WTC11 (cell line): ENCODE measurements around the gene LMF1. TPM values are rescaled to one million over a fixed set of nuclear protein-coding genes. Genes with fewer than 3 reads are reported as not detected.

Experiments used
- ATAC-seq: fragments of 200-7000 bp; cut with Tn5 transposase; 2 replicates; pipeline ENCODE4 v1.10.0; 2021; ENCODE audit warnings: mild to moderate bottlenecking, moderate library complexity
- CTCF ChIA-PET: fragments of 300-600 bp; sonication (Branson Sonifier 250); formaldehyde crosslinking; loops from one replicate; lab custom pipeline; 2021; ENCODE audit warnings: antibody characterized with exemption; lab: Charles Lee
- POLR2A ChIA-PET: fragments of 350-600 bp; sonication (Branson Sonifier 250); formaldehyde crosslinking; loops from one replicate; lab custom pipeline; 2021; ENCODE audit warnings: antibody characterized with exemption; lab: Charles Lee
- DNase-seq: peaks from one replicate; pipeline ENCODE4 v3.0.0; 2021; ENCODE audit warnings: low spot score
- H3K27ac Mint-ChIP-seq: 2 replicates; pipeline ENCODE4 v1.8.0; 2021; ENCODE audit warnings: mixed read lengths
- H3K27me3 Mint-ChIP-seq: 2 replicates; pipeline ENCODE4 v1.8.0; 2021; ENCODE audit warnings: low read depth, mild to moderate bottlenecking, moderate library complexity, mixed read lengths
- H3K36me3 Mint-ChIP-seq: 2 replicates; pipeline ENCODE4 v1.8.0; 2021; ENCODE audit warnings: mixed read lengths
- H3K4me1 Mint-ChIP-seq: 2 replicates; pipeline ENCODE4 v1.8.0; 2022; ENCODE audit warnings: mixed read lengths
- H3K4me3 Mint-ChIP-seq: 2 replicates; pipeline ENCODE4 v1.8.0; 2021; ENCODE audit warnings: mild to moderate bottlenecking, moderate library complexity, mixed read lengths
- H3K9me3 Mint-ChIP-seq: 2 replicates; pipeline ENCODE4 v1.8.0; 2021; ENCODE audit warnings: mixed read lengths
- E2F5 ChIP-seq: sonication (generic); formaldehyde crosslinking; IDR thresholded peaks from 2 replicates; pipeline ENCODE4 v1.8.1; 2022; ENCODE audit warnings: mild to moderate bottlenecking, moderate library complexity, missing genetic modification reagents
- EMX1 ChIP-seq: fragments of 250-450 bp; sonication (Bioruptor Pico); IDR thresholded peaks from 2 replicates; pipeline ENCODE4 v1.8.0; 2021; ENCODE audit warnings: mild to moderate bottlenecking
- FOXP1 ChIP-seq: sonication (generic); formaldehyde crosslinking; IDR thresholded peaks from 2 replicates; pipeline ENCODE4 v1.8.0; 2022; ENCODE audit warnings: missing genetic modification reagents, mild to moderate bottlenecking, moderate library complexity, borderline replicate concordance
- FOXP4 ChIP-seq: sonication (generic); formaldehyde crosslinking; IDR thresholded peaks from 2 replicates; pipeline ENCODE4 v1.8.0; 2022; ENCODE audit warnings: mild to moderate bottlenecking, missing genetic modification reagents
- GABPB1 ChIP-seq: sonication (generic); formaldehyde crosslinking; IDR thresholded peaks from 2 replicates; pipeline ENCODE4 v1.8.1; 2023; ENCODE audit warnings: mild to moderate bottlenecking, missing genetic modification reagents
- GTF2I ChIP-seq: fragments of 250-450 bp; sonication (Bioruptor Pico); conservative IDR thresholded peaks from 2 replicates; pipeline ENCODE4 v1.4.0; 2021; ENCODE audit warnings: mild to moderate bottlenecking
- IRF2 ChIP-seq: sonication (generic); formaldehyde crosslinking; IDR thresholded peaks from 2 replicates; pipeline ENCODE4 v1.8.0; 2022; ENCODE audit warnings: low read depth, missing genetic modification reagents, borderline replicate concordance
- MXD4 ChIP-seq: fragments of 250-450 bp; sonication (Bioruptor Pico); IDR thresholded peaks from 2 replicates; pipeline ENCODE4 v1.8.0; 2021; ENCODE audit warnings: mild to moderate bottlenecking, moderate library complexity, borderline replicate concordance
- NFE2L1 ChIP-seq: sonication (generic); formaldehyde crosslinking; IDR thresholded peaks from 2 replicates; pipeline ENCODE4 v1.8.1; 2023; ENCODE audit warnings: missing genetic modification reagents
- PRRX2 ChIP-seq: fragments of 250-450 bp; sonication (Bioruptor Pico); IDR thresholded peaks from 2 replicates; pipeline ENCODE4 v1.8.0; 2021; ENCODE audit warnings: mild to moderate bottlenecking
- RELA ChIP-seq: sonication (generic); formaldehyde crosslinking; IDR thresholded peaks from 2 replicates; pipeline ENCODE4 v1.8.1; 2022; ENCODE audit warnings: missing genetic modification reagents, mild to moderate bottlenecking, borderline replicate concordance
- RORB ChIP-seq: fragments of 250-450 bp; sonication (Bioruptor Pico); IDR thresholded peaks from 2 replicates; pipeline ENCODE4 v1.9.0; 2021; ENCODE audit warnings: mild to moderate bottlenecking
- SP1 ChIP-seq: sonication (generic); formaldehyde crosslinking; conservative IDR thresholded peaks from 2 replicates; pipeline ENCODE4 v1.8.1; 2022; ENCODE audit warnings: missing genetic modification reagents
- TP53 ChIP-seq: sonication (generic); formaldehyde crosslinking; IDR thresholded peaks from 2 replicates; pipeline ENCODE4 v1.8.1; 2023; ENCODE audit warnings: mild to moderate bottlenecking, missing genetic modification reagents
- ZNF423 ChIP-seq: fragments of 250-450 bp; sonication (Bioruptor Pico); IDR thresholded peaks from 2 replicates; pipeline ENCODE4 v2.1.2; 2022; ENCODE audit warnings: mild to moderate bottlenecking, moderate library complexity
- total RNA-seq: library from RNA; stranded (reverse); gene quantifications from 3 replicates; pipeline ENCODE4 v1.2.3, GENCODE V29; 2021
- TF ChIP-seq, protein P1 (sequence below): sonication (generic); formaldehyde crosslinking; IDR thresholded peaks from 2 replicates; pipeline ENCODE4 v1.8.1; 2023; ENCODE audit warnings: mild to moderate bottlenecking, missing genetic modification reagents, borderline replicate concordance
- TF ChIP-seq, protein P2 (sequence below): sonication (generic); formaldehyde crosslinking; IDR thresholded peaks from 2 replicates; pipeline ENCODE4 v1.8.0; 2023; ENCODE audit warnings: missing genetic modification reagents
- TF ChIP-seq, protein P3 (sequence below): fragments of 250-450 bp; sonication (Bioruptor Pico); IDR thresholded peaks from 2 replicates; pipeline ENCODE4 v1.9.0; 2021; ENCODE audit warnings: mild to moderate bottlenecking, borderline replicate concordance
- TF ChIP-seq, protein P4 (sequence below): fragments of 250-450 bp; sonication (Bioruptor Pico); IDR thresholded peaks from 2 replicates; pipeline ENCODE4 v1.9.0; 2021; ENCODE audit warnings: mild to moderate bottlenecking

LMF1 gene
- total RNA-seq, 1 experiment from 2014 or later = 10.5 TPM

DNA sequence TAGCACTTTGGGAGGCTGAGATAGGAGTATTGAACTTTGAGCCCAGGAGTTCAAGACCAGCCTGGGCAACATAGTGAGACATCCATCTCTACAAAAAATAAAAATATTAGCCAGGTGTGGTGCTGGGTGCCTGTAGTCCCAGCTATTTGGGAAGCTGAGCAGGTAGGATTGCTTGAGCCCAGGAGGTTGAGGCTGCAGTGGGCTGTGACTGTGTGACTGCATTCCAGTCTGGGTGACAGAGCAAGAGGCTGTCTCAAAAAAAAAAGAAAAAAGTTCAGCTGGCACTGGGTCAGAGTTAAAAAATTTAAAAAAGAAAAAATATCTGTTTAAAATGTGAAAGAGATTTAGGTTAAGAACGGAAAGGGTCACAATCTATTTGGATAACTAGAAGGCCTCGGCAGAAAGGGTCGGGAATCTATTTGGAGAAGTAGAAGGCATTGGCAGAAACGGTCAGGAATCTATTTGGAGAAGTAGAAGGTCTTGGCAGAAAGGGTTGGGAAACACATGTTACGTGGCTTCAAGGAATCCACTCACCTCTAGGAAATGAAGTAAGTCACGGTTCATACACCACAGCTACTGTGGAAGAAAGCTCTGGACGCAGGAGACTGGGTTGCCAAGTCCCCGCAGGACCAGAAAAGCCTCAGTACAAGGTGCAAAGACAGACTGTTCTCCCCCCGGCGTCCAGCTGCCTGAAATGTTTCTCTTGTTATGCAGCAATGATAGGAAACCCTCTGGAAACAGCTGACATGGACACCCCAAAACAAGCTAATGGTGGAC lies 25.3 kb downstream of the LMF1 start:
- Mint-ChIP-seq H3K4me1 (no peaks in the 10 kb centered on the region), H3K27me3 (no peaks in the 10 kb centered on the region; the same call in 1 of the 2 replicates), H3K36me3 (peaks cover 28% of the 10 kb centered on the region)
- CTCF ChIA-PET = no interaction called here
- no peak for ATAC-seq
- no peak for DNase-seq
- TF ChIP-seq, protein P1, sequence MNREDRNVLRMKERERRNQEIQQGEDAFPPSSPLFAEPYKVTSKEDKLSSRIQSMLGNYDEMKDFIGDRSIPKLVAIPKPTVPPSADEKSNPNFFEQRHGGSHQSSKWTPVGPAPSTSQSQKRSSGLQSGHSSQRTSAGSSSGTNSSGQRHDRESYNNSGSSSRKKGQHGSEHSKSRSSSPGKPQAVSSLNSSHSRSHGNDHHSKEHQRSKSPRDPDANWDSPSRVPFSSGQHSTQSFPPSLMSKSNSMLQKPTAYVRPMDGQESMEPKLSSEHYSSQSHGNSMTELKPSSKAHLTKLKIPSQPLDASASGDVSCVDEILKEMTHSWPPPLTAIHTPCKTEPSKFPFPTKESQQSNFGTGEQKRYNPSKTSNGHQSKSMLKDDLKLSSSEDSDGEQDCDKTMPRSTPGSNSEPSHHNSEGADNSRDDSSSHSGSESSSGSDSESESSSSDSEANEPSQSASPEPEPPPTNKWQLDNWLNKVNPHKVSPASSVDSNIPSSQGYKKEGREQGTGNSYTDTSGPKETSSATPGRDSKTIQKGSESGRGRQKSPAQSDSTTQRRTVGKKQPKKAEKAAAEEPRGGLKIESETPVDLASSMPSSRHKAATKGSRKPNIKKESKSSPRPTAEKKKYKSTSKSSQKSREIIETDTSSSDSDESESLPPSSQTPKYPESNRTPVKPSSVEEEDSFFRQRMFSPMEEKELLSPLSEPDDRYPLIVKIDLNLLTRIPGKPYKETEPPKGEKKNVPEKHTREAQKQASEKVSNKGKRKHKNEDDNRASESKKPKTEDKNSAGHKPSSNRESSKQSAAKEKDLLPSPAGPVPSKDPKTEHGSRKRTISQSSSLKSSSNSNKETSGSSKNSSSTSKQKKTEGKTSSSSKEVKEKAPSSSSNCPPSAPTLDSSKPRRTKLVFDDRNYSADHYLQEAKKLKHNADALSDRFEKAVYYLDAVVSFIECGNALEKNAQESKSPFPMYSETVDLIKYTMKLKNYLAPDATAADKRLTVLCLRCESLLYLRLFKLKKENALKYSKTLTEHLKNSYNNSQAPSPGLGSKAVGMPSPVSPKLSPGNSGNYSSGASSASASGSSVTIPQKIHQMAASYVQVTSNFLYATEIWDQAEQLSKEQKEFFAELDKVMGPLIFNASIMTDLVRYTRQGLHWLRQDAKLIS = no peak
- TF ChIP-seq, protein P2, sequence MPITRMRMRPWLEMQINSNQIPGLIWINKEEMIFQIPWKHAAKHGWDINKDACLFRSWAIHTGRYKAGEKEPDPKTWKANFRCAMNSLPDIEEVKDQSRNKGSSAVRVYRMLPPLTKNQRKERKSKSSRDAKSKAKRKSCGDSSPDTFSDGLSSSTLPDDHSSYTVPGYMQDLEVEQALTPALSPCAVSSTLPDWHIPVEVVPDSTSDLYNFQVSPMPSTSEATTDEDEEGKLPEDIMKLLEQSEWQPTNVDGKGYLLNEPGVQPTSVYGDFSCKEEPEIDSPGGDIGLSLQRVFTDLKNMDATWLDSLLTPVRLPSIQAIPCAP (CRISPR knock-in tag) = no peak
- no peak for TF ChIP-seq E2F5 (CRISPR knock-in tag)
- TF ChIP-seq PRRX2 (CRISPR knock-in tag) = no peak
- TF ChIP-seq GABPB1 (CRISPR knock-in tag) = no peak
- no peak for TF ChIP-seq ZNF423 (CRISPR knock-in tag)
- no peak for TF ChIP-seq RORB (CRISPR knock-in tag)
- no peak for TF ChIP-seq TP53
- TF ChIP-seq, protein P3, sequence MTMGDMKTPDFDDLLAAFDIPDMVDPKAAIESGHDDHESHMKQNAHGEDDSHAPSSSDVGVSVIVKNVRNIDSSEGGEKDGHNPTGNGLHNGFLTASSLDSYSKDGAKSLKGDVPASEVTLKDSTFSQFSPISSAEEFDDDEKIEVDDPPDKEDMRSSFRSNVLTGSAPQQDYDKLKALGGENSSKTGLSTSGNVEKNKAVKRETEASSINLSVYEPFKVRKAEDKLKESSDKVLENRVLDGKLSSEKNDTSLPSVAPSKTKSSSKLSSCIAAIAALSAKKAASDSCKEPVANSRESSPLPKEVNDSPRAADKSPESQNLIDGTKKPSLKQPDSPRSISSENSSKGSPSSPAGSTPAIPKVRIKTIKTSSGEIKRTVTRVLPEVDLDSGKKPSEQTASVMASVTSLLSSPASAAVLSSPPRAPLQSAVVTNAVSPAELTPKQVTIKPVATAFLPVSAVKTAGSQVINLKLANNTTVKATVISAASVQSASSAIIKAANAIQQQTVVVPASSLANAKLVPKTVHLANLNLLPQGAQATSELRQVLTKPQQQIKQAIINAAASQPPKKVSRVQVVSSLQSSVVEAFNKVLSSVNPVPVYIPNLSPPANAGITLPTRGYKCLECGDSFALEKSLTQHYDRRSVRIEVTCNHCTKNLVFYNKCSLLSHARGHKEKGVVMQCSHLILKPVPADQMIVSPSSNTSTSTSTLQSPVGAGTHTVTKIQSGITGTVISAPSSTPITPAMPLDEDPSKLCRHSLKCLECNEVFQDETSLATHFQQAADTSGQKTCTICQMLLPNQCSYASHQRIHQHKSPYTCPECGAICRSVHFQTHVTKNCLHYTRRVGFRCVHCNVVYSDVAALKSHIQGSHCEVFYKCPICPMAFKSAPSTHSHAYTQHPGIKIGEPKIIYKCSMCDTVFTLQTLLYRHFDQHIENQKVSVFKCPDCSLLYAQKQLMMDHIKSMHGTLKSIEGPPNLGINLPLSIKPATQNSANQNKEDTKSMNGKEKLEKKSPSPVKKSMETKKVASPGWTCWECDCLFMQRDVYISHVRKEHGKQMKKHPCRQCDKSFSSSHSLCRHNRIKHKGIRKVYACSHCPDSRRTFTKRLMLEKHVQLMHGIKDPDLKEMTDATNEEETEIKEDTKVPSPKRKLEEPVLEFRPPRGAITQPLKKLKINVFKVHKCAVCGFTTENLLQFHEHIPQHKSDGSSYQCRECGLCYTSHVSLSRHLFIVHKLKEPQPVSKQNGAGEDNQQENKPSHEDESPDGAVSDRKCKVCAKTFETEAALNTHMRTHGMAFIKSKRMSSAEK = no peak
- no peak for TF ChIP-seq FOXP4 (CRISPR knock-in tag)
- TF ChIP-seq, all 79 proteins: peak for 0
- H3K4me3 Mint-ChIP-seq = no peak overlapping the region
- no peak overlapping the region; the same call in 1 of the 2 replicates for H3K27ac Mint-ChIP-seq
- POLR2A ChIA-PET = no interaction called here
- H3K9me3 Mint-ChIP-seq = peaks cover 29% of the 10 kb centered on the region

DNA sequence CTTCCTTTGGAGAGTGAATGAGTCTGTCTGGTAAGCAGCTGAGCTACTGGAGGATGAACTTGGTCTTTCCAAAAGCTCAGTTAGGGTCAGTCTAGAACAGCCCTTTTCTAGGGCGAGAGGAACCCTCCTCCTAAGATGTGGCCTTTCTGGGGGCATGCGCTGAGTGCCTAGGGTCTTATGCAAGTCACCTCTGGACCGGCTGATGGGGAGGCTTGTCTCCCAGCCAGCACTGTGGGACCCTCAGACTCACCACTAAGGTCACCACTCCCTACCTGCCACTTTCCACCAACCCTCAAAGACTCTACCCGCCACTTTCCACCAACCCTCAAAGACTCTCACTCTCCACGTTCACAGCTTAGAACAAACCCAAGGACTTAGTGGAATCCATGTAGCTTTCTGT lies 26.8 kb downstream of the LMF1 start:
- Mint-ChIP-seq H3K27me3 (no peaks in the 10 kb centered on the region; the same call in 1 of the 2 replicates), H3K4me3 (no peak overlapping the region), H3K4me1 (no peaks in the 10 kb centered on the region), H3K36me3 (peaks cover 32% of the 10 kb centered on the region), H3K27ac (no peak overlapping the region), H3K9me3 (peaks cover 33% of the 10 kb centered on the region)
- DNase-seq (no peak), ATAC-seq (no peak)
- POLR2A ChIA-PET = no interaction called here
- CTCF ChIA-PET = no interaction called here
- TF ChIP-seq FOXP1 (CRISPR knock-in tag) (no peak), IRF2 (CRISPR knock-in tag) (no peak), MXD4 (CRISPR knock-in tag) (no peak), NFE2L1 (CRISPR knock-in tag) (no peak), RELA (CRISPR knock-in tag) (no peak), EMX1 (no peak), SP1 (CRISPR knock-in tag) (no peak), GTF2I (CRISPR knock-in tag) (no peak)
- TF ChIP-seq, protein P1 = no peak
- TF ChIP-seq, protein P4, sequence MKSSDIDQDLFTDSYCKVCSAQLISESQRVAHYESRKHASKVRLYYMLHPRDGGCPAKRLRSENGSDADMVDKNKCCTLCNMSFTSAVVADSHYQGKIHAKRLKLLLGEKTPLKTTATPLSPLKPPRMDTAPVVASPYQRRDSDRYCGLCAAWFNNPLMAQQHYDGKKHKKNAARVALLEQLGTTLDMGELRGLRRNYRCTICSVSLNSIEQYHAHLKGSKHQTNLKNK = no peak
